ENCODE data around the gene NPPB.
"Not testable (repeated sequence)": the region's sequence is repeated elsewhere in the genome, so short reads cannot be mapped to it uniquely, and the experiment has no call there.

Gene NPPB

DNA sequence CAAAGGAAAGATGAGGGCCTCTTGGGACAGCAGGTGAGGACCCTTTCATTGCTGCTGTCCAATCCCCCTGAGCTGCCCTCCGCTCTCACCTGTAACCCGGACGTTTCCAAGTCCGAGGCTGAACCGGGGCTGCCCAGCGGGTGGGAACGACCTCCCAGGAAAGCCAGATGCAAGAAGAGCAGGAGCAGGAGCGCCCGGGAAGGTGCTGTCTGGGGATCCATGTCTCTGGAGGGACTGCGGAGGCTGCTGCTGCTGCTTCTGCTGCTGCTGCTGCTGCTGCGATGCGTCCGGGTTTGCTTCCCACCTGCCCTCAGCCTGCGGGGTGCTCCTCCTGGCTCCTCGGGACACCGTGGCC lies at the start of gene NPPB:
Gene NPPB, minus strand, starts transcription at position 333 of the 355 bp plus-strand sequence. Its CDS starts 112 bp downstream, at position 221.
- DNase-seq: no peak

DNA sequence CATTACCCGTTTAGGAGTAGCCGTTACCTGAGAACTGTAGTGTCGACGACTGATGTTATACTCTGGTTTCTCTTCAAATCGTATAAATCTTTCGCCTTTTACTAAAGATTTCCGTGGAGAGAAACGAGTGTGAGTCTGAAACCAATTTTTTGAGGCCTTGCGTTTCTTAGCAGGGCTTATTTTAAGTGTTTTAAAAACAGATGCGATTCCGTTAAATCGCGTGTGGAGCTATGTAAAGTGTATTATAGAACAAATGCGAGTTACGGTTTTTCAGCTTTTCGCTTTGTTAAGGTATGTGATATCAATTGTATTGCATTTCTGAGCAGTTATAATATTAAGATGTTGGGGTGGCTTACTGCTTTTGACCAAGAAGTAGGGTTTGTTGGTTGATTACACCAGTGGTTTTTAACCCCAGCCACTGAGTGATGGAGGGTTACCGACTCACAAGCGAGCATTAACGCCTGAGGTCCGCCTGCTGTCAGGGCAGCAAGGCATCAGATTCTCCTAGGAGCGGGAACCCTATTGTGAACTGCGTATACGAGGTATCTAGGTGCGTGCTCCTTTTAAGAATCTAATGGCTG lies 49.4 kb upstream of the NPPB start:
- DNase-seq: peak; percentile 89 to 99 (median 97)

DNA sequence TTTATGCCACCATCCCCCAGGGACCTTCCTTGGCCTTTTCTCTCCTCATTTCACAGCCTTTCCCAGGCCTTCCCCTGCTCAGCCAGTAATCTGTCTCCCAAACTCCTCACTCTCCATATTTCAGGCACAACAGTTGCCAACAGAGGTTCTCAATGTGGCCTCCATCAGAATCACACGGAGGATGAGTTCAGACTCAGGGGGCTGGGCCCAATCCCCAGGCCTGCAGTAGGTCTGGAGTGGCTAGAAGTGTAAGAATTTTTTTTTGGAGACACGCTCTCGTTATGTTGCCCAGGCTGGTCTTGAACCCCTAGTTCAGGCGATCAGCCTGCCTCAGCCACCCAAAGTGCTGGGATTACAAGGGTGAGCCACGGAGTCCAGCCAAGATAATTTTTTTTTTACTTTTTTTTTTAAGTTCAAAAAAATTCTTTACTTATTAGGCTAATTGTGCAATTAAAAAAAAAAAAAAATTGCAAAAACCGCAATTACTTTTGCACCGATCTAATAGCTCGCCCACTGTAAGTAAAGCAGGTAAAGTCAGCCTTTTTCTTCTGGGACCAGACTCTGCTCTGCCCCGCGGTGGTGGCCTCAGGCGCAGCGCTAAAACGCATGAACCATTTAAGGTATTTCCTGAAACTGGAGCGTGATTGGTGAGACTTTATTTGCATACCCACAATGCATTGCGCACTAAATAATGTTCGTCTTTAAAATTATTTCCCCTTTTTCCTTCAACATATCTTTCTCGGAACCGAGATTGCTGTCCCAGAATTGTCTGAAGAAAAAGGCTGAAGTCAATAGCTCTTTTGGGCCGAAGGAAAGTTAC lies 48.7 kb upstream of the NPPB start:
- DNase-seq: peak; percentile 93 to 98 (median 97)

DNA sequence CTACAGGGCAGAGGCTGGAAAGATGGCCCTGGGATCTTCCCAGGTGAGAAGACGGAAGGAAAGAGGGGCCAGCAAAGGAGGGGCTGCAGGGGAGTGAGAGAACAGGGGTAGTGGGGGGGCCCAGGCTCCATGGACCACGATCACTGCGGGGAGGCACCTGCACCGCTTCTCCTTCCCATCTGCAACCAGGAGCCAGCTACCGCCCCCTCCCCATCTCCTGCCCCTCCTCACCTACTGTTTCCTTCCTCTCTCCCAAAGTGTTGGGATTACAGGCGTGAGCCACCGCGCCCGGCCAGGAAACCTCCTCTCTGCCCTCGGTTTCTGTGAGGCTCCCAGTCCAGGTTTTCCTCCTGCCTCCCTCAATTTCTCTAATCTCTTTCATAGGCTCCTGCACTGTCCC lies 48.1 kb upstream of the NPPB start:
- no peak for DNase-seq

DNA sequence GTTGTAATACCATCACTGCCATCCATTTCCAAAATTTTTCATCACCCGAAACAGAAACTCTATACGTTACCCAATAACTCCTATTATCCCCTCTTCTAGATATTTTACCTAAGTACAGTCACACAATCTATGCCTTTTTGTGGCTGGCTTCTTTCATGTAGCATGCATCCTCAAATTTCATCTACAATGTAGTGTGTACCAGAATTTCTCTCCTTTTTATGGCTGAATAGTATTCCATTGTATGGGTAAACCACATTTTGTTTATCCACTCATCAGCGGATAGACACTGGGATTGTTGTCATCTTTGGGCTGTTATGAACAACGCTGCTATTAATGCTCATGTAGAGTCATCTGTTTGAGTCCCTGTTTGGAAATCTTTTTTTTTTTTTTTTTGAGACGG lies 46.2 kb upstream of the NPPB start:
- DNase-seq: no peak

DNA sequence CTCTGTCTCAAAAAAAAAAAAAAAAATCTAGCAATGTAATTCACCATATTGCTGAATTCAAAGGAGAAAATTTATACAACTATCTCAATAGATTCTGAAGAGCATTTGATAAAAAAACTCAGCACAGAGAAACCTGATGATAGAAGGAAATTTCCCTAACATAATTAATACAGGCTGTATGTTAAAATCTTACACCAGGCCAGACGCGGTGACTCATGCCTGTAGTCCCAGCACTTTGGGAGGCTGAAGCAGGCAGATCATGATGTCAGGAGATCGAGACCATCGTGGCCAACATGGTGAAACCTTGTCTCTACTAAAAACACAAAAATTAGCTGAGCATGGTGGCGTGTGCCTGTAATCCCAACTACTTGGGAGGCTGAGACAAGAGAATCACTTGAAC lies 45.4 kb upstream of the NPPB start:
- peak in 1 of 3 donors; percentile 21 for DNase-seq

DNA sequence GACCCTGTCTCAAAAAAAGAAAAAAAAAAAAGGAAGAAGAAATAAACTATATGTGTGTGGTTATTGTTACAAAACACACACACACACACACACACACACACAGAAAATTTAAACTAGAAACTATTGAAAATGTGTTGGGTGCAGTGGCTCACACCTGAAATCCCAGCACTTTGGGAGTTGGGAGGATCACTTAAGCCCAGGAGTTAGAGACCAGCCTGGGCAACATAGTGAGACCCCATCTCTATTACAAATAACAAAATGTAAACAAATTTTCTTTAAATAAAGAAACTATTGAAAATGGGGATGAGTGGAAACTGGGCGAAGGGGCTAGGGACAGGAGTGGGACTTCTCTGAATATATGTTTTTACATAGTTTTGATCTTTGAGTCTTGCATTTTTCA lies 44.5 kb upstream of the NPPB start:
- no peak for DNase-seq

DNA sequence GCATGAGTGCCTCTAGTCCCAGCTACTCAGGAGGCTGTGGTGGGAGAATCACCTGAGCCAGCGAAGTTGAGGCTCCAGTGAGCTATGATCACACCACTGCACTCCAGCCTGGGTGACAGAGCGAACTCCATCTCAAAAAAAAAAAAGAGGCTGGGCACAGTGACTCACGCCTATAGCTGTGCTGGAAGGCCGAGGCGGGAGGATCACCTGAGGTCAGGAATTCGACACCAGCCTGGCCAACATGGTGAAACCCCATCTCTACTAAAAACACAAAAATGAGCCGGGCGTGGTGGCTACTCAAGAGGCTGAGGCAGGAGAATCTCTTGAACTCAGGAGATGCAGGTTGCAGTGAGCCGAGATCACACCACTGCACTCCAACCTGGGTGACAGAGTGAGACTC lies 42.7 kb upstream of the NPPB start:
- DNase-seq: not testable (repeated sequence)

DNA sequence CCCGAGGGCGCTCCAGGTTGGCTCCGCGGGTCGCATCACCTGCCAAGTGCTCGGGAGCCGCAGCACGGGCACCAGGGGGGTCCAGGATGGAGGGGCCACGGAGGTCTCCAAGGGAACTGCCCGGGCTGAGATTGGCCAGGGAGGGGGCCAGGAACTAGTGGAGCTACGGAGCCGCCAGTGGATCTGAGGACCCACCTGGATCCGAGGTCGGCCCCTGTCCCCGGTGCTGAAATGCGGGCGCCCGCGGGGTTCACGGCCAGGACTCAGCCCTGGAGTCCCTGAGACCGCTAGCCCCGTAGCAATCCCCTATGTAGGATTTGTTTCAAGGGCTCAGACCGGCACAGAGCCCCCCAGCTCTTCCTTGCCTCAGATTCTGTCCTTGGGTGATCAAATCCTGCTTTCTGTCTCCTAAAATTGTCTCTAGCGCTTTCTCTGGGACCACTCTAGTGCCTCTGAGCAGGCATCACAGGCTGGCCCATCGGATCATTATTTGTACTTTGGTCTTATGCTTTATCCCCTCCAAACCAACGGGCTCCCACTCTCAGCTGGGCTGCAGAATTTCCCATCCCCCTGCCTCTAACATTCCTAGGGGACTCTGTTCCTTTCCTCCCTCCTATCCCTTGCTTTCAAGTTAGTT lies 40.2 kb upstream of the NPPB start:
- peak in 1 of 3 donors; percentile 20 for DNase-seq

DNA sequence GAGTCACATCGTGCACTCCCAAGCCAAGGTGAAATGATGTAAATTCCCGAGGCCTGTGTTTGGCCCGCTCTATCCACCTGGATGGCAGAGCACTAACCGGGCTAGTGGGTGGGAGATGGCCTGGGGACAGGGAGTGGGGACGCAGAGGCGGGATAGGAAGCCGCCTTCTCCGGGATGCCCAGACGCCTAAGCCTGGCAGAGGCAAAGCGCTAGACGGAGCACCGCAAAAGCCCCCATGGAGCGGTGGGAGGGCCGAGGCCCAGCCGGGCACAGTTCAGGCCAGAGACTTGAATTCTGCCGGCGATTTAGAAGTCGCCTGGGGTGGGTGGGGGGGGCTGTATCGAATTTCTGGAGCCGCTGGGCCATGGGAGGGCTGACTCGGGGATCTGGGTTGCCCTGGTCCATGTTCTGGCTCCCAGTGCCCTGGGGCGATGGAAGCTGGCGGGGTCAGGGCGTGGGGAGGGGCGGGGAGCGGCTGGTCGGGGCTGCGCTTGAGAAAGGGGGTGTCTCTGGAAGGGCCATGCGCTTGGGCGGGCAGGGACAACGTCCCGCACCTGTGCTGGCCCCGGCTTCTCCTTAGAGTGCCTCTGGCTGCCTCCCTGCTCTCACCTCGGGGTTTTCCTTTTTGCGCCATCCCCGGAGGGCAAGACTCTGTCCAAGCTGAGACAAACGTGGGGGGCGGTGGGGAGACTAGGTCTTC lies 39.5 kb upstream of the NPPB start:
- DNase-seq: no peak

DNA sequence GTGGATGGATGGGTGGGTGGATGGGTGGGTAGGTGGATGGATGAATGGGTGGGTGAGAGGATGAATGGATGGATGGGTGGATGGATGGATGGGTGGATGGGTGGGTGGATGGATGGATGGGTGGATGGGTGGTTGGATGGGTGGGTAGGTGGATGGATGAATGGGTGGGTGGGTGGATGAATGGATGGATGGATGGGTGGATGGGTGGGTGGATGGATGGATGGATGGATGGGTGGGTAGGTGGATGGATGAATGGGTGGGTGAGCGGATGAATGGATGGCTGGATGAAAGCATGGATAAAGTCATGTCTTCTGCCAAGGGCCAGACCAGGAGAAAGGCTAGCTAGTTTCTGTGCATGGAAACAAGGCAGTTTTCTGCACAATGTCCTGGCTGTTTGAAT lies 35.8 kb upstream of the NPPB start:
- DNase-seq: not testable (repeated sequence)

DNA sequence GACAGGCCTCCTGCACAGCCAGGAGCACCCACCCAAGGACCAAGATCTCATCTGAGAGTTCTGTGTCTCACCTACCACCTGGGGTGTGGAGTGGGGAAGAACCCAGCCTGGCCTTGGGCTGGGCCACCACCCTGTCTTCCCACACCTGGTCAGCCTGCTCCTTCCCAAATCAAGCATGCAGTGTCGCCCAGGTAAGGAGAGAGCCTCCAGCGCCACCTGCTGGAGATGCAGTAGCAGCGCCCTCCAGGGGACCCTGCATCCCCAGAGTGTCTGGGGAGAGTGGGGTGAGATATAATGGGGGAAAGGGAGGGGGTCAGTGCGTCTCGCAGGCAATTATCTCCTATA lies 35.1 kb upstream of the NPPB start:
- peak; percentile 63 to 80 (median 64) for DNase-seq

DNA sequence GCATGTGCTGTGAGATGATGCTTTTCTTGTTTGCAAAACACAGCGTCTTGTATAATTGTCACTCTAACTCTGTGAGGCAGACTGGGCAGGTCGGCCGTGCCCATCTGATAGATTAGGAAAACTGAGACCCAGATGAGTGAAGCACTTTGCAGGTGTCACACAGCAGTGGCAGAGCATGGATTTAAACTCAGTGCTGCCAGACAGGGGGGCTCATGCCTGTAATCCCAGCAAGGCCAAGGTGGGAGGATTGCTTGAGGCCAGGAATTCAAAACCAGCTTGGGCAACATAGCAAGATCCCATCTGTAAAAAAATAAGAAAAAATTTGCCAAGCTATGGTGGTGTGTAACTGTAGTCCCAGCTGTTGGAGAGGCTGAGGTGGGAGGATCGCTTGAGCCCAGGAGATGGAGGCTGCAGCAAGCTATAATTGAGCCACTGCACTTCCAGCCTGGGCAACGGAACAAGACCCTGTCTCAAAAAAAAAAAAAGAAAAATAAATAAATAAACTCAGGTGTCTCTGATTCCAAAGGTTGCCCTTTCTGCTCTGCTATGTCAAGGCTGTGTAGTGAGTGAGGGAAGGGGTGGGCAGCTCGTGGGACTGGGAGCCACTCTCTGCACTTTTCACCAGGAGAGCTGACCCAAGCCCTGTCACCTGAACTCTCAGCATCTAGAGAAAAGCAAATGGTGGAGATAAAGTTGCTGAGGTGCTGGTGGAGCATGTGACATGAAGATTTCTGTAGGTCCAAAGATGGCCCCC lies 32.9 kb upstream of the NPPB start:
- DNase-seq: no peak

DNA sequence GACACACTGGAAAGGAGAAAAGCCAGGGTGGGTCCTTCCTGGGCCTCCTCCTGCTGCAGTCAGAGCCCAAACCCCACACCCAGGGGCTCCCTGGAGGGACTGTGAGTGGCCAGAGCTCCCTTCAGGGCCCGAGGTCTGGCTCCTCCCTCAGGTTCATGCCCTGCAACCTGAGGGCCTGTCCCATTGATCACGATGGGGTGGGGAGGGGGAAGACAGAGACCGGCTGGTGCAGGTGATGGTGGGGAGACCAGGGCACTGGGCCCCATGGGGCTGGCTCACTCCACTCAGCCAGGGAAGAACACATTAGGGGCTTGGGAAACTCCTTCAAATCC lies 30.1 kb upstream of the NPPB start:
- no peak for DNase-seq

DNA sequence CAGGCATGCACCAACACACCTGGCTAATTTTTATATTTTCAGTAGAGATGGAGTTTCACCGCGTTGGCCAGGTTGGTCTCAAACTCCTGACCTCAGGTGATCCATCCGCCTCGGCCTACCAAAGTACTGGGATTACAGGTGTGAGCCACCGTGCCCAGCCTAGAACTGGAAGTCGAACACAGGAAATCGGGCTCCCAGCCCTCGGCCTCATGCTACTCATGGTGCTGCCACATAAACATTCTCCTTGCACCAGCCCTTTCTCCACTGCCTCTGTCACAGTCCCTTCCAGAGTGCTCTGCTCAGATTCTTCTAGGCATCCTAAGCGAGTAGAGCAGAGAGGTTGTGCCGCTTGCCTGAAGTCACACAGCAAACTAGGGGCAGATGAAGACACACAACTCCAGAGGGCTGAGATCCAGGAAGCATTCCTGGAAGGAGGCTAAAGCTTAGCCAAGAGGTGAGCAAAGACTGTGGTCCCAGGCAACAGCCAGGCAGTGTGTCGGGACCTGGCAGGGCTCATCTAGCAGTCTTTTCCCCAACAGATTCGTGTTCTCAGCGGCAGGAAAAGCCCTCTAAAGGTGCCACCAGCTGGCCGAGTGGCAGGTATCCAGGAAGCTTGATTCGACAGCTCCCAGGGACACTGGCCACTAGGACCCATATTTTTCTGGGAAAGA lies 29.6 kb upstream of the NPPB start:
- DNase-seq: no peak

DNA sequence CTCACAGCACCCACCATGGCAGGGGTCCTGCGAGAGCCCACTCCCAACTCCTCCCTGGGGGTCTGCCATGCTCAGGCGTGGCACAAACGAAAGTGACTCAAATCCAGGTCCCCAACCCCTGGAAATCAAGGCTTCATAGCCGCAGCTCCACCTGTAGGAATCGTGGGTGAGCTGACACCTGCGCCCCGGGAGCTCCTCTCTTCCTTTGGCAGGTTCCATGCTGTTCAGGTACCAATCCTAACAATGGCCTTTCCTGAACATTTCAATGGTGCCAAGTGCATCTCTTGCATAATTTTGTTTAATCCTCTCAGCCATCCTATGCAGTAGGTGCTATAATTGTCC lies 28.9 kb upstream of the NPPB start:
- DNase-seq: no peak

DNA sequence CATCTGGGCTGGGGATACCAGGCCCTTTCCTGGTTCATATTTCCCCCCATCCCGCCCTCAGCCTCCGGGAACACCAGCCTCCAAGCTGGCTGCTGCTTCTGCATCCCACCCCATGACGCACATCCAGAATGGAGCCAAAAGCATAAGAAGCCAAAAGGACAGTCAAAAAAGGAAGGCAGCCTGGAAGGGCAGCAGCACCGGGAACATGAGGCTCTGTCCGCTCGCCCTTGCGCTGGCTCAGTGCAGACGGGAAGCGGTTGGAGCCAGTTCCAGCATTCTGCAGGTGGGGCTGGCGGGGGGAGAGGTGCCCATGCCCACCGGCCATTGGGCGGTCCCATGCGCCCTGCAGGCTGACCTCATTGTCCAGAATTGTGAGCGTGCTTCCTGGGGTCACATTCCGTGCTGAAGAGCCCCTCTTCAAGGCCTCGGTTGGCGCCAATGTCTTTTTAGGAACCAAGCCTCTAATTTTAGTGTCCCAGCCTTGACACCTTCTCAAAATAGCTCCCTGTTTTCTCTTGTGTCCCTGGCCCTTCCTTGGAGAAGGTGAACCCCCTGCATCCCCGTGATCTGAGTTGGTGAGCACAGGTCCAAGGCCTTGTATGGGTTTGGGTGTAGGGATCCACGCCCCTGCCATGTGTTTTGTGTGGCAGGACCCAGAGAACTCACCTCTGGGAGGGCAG lies 28.4 kb upstream of the NPPB start:
- DNase-seq: no peak

DNA sequence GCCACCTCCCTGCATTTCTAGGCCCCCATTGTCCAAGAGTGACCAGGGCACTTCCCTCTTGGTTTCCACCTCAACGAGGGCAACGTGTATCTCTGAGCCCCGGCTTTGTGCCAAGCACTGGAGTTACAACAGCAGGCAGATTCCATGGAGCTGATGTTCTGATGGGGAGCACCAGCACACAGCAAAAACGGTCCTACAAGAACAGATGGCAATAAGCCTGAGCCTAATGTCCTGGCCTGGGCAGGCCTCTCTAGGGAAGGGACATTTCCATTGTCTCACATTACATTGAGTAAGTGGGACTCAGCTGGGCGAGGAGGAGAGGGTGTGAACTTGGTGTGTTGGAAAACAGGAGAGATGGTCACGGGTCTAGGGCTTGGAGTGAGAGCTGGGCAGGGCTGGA lies 27.2 kb upstream of the NPPB start:
- DNase-seq: no peak

DNA sequence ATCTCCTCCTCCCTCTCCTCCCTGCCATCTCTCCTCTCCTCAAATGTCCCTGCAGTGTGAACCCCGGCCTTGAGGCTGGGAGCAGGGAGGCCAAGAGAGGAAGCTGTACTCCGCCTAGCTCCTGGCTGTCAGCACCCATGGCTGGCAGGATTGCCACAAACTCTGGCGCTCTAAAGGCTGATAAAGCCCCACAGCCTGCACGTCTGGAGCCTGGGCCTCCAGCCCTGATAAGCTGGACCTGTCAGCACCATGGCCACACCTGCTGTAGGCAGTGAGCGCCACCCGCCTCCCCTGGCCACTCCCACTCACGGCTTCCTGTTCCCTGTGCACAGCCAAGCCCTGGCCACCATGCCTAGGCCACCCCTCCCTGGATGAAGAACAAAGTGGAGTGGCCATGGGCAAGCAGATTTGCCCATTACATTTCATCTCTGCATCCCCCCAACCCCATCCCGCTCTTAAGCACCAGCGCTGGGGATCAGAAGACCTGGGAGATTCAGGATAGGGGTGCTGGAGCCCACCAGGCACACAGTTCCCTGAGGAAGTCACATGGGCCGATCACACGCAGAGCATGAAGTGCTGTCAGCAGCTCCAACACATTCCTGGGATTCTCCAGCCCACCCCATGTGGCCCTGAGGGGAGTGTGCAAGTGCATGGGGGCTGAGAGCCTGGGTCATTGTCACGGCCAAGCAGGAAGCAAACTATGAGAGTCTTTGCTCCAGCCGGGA lies 24.2 kb upstream of the NPPB start:
- peak in 1 of 3 donors; percentile 39 for DNase-seq

DNA sequence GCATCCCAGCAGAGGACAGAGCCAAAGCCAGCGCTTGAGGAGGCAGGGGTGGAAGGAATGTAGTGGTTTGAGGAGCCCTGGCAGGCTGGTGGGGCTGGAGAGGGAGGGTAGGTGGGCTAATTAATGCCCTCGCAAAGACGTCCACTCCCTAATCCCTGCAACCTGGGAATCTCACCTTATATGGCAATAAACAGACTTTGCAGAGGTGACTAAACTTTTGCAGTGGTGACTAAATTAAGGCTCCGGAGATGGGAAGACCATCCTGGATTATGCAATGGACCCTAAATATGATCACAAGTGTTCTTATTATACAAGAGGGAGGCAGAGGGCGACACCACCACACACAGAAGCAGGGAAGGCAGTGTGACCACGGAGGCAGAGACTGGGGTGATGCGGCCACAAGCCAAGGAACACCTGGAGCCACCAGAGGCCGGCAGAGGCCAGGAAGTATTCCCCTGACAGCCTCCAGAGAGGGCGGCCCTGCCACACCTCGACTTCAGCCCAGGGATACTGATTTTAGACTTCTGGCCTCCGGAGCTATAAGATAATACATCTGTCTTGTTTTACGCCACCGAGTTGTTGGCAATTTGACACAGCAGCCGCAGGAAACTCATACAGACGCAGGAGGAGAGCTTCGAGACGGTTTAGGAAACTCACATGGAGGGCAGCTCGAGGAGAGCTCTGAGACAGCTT lies 23.1 kb upstream of the NPPB start:
- no peak for DNase-seq
